NCI-H2227 (cell line): ENCODE measurements around the gene CDH5.

Source experiments
- DNase-seq: peaks from one replicate; lab custom pipeline; 2025; ENCODE audit not compliant: unreplicated experiment; lab: John Stamatoyannopoulos, UW

CDH5 gene

GRCh38 chr16:66389256-66390176 lies 23.0 kb downstream of the CDH5 start:
- DNase-seq: no peak

GRCh38 chr16:66390346-66391108 lies 24.0 kb downstream of the CDH5 start:
- no peak for DNase-seq

- no peak for DNase-seq
Observed at GRCh38 chr16:66391726-66392670, 25.5 kb downstream of the CDH5 start.

- no peak for DNase-seq
Observed at GRCh38 chr16:66395806-66396555, 29.5 kb downstream of the CDH5 start.

- DNase-seq: no peak
Observed at GRCh38 chr16:66397736-66398433, 31.4 kb downstream of the CDH5 start.

- DNase-seq: no peak
Observed at GRCh38 chr16:66399031-66399430, 32.5 kb downstream of the CDH5 start.

GRCh38 chr16:66399930-66400329 lies 33.4 kb downstream of the CDH5 start:
- no peak for DNase-seq

GRCh38 chr16:66400503-66401380 lies 34.3 kb downstream of the CDH5 start:
- DNase-seq: no peak

- DNase-seq: no peak
Observed at GRCh38 chr16:66401610-66402009, 35.1 kb downstream of the CDH5 start.

GRCh38 chr16:66402166-66402565 lies 35.7 kb downstream of the CDH5 start:
- DNase-seq: no peak

- DNase-seq: no peak
Observed at GRCh38 chr16:66402591-66403230, 36.2 kb downstream of the CDH5 start.

GRCh38 chr16:66403531-66404145 lies 37.1 kb downstream of the CDH5 start:
- DNase-seq: no peak

GRCh38 chr16:66405057-66405783 lies 38.7 kb downstream of the CDH5 start:
- no peak for DNase-seq

- peak; percentile 77 for DNase-seq
Observed at GRCh38 chr16:66406534-66407221, 40.2 kb downstream of the CDH5 start.

- DNase-seq: no peak
Observed at GRCh38 chr16:66408163-66409048, 41.9 kb downstream of the CDH5 start.

GRCh38 chr16:66409156-66409555 lies 42.7 kb downstream of the CDH5 start:
- no peak for DNase-seq
